Measurements from ENCODE around the gene TMEM165. TPM values are rescaled to one million over a fixed set of nuclear protein-coding genes. Genes with fewer than 3 reads are reported as not detected.

TMEM165 gene
- polyA plus RNA-seq, 1 donor from 2014 or later, result 102 TPM

DNA sequence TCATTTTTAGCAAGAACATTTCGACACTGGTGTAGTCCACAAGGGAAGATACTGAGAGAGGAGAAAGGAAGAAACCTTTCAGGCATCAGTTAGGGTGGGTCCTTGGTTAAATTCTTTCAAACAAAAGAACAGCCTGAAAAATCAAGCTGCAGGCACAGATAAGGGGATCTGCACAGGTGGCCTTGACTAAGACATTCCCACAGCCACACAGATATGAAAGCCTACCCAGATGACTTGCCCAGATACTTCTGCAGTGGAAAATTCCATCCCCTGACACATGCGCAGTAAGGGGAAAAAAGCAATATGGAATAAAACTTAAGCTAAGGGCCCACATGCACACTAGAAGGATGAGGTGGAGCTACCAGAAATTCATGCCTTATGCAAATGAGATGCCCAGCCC lies 8.9 kb upstream of the TMEM165 start:
- H3K4me3 ChIP-seq (ENCODE audit: low read length), result no peak overlapping the region
- TF ChIP-seq RAD21 (conservative IDR thresholded peaks at IDR 0.05) (no peak), POLR2AphosphoS5 (IDR thresholded peaks at IDR 0.05) (no peak), EP300 (conservative IDR thresholded peaks at IDR 0.05; ENCODE audit: poor library complexity, severe bottlenecking) (no peak), EZH2 (IDR thresholded peaks at IDR 0.05; ENCODE audit: borderline replicate concordance, insufficient read depth, low read length, poor library complexity, severe bottlenecking) (no peak), TAF1 (IDR thresholded peaks at IDR 0.05; ENCODE audit: low read depth) (no peak), MXI1 (conservative IDR thresholded peaks at IDR 0.05; ENCODE audit: poor library complexity, severe bottlenecking) (no peak), SMC3 (conservative IDR thresholded peaks at IDR 0.05; ENCODE audit: poor library complexity) (no peak)
- TF ChIP-seq, protein P1, sequence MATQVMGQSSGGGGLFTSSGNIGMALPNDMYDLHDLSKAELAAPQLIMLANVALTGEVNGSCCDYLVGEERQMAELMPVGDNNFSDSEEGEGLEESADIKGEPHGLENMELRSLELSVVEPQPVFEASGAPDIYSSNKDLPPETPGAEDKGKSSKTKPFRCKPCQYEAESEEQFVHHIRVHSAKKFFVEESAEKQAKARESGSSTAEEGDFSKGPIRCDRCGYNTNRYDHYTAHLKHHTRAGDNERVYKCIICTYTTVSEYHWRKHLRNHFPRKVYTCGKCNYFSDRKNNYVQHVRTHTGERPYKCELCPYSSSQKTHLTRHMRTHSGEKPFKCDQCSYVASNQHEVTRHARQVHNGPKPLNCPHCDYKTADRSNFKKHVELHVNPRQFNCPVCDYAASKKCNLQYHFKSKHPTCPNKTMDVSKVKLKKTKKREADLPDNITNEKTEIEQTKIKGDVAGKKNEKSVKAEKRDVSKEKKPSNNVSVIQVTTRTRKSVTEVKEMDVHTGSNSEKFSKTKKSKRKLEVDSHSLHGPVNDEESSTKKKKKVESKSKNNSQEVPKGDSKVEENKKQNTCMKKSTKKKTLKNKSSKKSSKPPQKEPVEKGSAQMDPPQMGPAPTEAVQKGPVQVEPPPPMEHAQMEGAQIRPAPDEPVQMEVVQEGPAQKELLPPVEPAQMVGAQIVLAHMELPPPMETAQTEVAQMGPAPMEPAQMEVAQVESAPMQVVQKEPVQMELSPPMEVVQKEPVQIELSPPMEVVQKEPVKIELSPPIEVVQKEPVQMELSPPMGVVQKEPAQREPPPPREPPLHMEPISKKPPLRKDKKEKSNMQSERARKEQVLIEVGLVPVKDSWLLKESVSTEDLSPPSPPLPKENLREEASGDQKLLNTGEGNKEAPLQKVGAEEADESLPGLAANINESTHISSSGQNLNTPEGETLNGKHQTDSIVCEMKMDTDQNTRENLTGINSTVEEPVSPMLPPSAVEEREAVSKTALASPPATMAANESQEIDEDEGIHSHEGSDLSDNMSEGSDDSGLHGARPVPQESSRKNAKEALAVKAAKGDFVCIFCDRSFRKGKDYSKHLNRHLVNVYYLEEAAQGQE (IDR thresholded peaks at IDR 0.05; ENCODE audit: borderline replicate concordance), result no peak
- TF ChIP-seq, protein P2, sequence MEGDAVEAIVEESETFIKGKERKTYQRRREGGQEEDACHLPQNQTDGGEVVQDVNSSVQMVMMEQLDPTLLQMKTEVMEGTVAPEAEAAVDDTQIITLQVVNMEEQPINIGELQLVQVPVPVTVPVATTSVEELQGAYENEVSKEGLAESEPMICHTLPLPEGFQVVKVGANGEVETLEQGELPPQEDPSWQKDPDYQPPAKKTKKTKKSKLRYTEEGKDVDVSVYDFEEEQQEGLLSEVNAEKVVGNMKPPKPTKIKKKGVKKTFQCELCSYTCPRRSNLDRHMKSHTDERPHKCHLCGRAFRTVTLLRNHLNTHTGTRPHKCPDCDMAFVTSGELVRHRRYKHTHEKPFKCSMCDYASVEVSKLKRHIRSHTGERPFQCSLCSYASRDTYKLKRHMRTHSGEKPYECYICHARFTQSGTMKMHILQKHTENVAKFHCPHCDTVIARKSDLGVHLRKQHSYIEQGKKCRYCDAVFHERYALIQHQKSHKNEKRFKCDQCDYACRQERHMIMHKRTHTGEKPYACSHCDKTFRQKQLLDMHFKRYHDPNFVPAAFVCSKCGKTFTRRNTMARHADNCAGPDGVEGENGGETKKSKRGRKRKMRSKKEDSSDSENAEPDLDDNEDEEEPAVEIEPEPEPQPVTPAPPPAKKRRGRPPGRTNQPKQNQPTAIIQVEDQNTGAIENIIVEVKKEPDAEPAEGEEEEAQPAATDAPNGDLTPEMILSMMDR (IDR thresholded peaks at IDR 0.05; ENCODE audit: poor library complexity, severe bottlenecking), result no peak
- no peaks in the 10 kb centered on the region for H3F3A ChIP-seq (ENCODE audit: insufficient read depth, low read length, poor library complexity, severe bottlenecking)
- no peaks in the 10 kb centered on the region for H3K36me3 ChIP-seq (ENCODE audit: insufficient read depth, low read length)
- H3K4me2 ChIP-seq (ENCODE audit: low read length), result no peak overlapping the region
- no peak overlapping the region for H3K9ac ChIP-seq (ENCODE audit: low read length)
- H2AFZ ChIP-seq (ENCODE audit: low read depth, low read length), result no peak overlapping the region
- no peaks in the 10 kb centered on the region for H3K9me3 ChIP-seq (ENCODE audit: low read length)
- no peaks in the 10 kb centered on the region for H3K79me2 ChIP-seq (replicated peaks; ENCODE audit: insufficient read depth, low read length)
- no peak overlapping the region for H3K27ac ChIP-seq (ENCODE audit: low read length)
- no peaks in the 10 kb centered on the region for H3K27me3 ChIP-seq (ENCODE audit: insufficient read depth, low read depth, low read length)
- no peaks in the 10 kb centered on the region for H3K9me2 ChIP-seq (ENCODE audit: insufficient read depth, low read length)
- no peaks in the 10 kb centered on the region for H4K20me1 ChIP-seq (ENCODE audit: insufficient read depth)

DNA sequence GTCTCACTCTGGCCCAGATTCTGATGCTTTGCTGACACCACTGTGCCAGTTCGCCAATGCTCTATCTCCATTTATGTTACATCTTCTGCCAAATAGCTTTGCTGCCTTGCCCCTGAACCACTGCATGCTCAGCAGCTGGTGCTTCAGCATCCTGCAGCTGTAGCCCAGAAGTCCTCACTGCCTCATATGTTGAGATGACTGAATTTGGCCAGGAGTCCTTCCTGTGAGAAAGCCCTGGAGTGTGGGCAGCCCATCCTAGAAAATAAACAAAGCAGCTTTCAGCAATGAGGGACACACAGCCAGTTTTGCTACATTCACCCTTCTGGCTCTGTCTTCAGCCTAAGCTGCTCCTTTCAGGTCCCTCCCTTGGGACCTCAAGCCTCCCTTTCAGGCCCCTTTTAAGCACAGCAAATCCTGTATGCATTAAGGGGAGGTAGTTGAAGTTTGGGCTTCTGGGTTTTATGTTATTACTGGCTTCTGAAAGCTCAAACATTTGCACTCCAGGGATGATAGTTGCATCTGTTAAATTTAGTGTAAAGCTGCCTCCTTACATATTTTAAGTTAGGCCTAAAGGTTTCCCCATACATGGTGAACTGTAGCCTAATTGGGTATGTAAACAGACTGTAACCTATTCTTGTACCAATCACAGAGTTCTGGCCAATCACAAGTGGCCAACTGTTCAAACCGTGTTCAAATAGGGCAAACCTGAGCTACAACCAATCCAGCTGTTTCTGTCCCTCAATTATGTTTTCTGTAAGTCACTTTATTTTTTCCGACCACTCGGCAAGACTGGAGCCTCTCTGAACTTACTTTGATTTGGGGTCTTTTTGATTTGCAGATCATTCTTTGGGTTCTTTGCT lies 2.1 kb upstream of the TMEM165 start:
- H3K36me3 ChIP-seq (ENCODE audit: insufficient read depth, low read length), result no peaks in the 10 kb centered on the region

More for the DNA sequence above, 2.1 kb upstream of the TMEM165 start:
- TF ChIP-seq, protein P1 (IDR thresholded peaks at IDR 0.05; ENCODE audit: borderline replicate concordance), result no peak
- TF ChIP-seq TAF1 (IDR thresholded peaks at IDR 0.05; ENCODE audit: low read depth), result no peak
- no peak for TF ChIP-seq RAD21 (conservative IDR thresholded peaks at IDR 0.05)
- TF ChIP-seq, protein P2 (IDR thresholded peaks at IDR 0.05; ENCODE audit: poor library complexity, severe bottlenecking), result no peak
- no peak for TF ChIP-seq POLR2AphosphoS5 (IDR thresholded peaks at IDR 0.05)
- Histone ChIP-seq H3K27ac (ENCODE audit: low read length) (no peak overlapping the region), H3K4me3 (ENCODE audit: low read length) (no peak overlapping the region), H3K9ac (ENCODE audit: low read length) (no peak overlapping the region), H3K9me3 (ENCODE audit: low read length) (no peaks in the 10 kb centered on the region), H3K79me2 (replicated peaks; ENCODE audit: insufficient read depth, low read length) (peaks cover 24% of the 10 kb centered on the region), H3F3A (ENCODE audit: insufficient read depth, low read length, poor library complexity, severe bottlenecking) (no peaks in the 10 kb centered on the region), H3K4me2 (ENCODE audit: low read length) (no peak overlapping the region), H2AFZ (ENCODE audit: low read depth, low read length) (no peak overlapping the region), H4K20me1 (ENCODE audit: insufficient read depth) (no peaks in the 10 kb centered on the region), H3K9me2 (ENCODE audit: insufficient read depth, low read length) (no peaks in the 10 kb centered on the region), H3K27me3 (ENCODE audit: insufficient read depth, low read depth, low read length) (peaks cover 3% of the 10 kb centered on the region)
